Transverse colon (tissue), 3 donors: ENCODE data around the gene NOTO.
"Not testable (repeated sequence)": the region's sequence is repeated elsewhere in the genome, so short reads cannot be mapped to it uniquely, and the experiment has no call there.

Source experiments
- POLR2A ChIP-seq: fragments of 450-650 bp; IDR thresholded peaks from one replicate; pipeline ENCODE4 v1.6.1; 2016; ENCODE audit warnings: antibody characterized with exemption, mild to moderate bottlenecking, moderate library complexity
- TF ChIP-seq, protein P1 (sequence below), 5 experiments: fragments of 200-600 bp in 3 of 5; fragments of 450-650 bp in 2 of 5; sonication (generic) in 3 of 5; IDR thresholded peaks; 1 replicate in 2 of 5; 2 replicates in 3 of 5; pipeline ENCODE4 v1.5.1; 2016 to 2017; ENCODE audit warnings: antibody characterized with exemption in 5 of 5, inconsistent platforms in 3 of 5, mild to moderate bottlenecking in 2 of 5, moderate library complexity in 1 of 5

DNA sequence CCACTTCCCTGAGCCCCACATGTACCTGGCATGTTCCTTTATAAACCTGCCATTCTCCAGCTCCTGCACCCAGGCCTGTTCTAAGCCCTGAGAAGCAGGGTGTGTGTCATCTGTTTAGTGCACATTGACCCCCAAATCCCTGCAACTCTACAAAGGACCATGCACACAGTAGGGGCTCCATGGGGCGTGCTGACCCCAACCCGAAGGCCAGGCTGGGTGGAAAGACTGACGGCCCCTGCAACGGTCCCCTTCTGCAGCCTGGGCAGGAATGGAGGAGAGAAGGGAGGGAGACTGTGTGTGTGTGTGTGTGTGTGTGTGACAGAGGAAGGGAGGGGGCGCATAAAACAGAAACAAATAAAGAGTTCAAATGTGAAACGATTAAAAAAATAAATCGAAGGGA is 32.0 kb upstream of the NOTO start:
- TF ChIP-seq, protein P1, sequence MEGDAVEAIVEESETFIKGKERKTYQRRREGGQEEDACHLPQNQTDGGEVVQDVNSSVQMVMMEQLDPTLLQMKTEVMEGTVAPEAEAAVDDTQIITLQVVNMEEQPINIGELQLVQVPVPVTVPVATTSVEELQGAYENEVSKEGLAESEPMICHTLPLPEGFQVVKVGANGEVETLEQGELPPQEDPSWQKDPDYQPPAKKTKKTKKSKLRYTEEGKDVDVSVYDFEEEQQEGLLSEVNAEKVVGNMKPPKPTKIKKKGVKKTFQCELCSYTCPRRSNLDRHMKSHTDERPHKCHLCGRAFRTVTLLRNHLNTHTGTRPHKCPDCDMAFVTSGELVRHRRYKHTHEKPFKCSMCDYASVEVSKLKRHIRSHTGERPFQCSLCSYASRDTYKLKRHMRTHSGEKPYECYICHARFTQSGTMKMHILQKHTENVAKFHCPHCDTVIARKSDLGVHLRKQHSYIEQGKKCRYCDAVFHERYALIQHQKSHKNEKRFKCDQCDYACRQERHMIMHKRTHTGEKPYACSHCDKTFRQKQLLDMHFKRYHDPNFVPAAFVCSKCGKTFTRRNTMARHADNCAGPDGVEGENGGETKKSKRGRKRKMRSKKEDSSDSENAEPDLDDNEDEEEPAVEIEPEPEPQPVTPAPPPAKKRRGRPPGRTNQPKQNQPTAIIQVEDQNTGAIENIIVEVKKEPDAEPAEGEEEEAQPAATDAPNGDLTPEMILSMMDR (IDR thresholded peaks at IDR 0.05), result not testable (repeated sequence)
- not testable (repeated sequence) for TF ChIP-seq POLR2A
